ENCODE results near the gene SFRP2. TPM values are rescaled to one million over a fixed set of nuclear protein-coding genes. Genes with fewer than 3 reads are reported as not detected.

The SFRP2 gene
- total and polyA plus RNA-seq, 4 donors, result 0.08 to 0.09 TPM; not detected in 2

GRCh38 chr4:153781717-153782416, 7.0 kb downstream of the SFRP2 start:
- Histone ChIP-seq H3K9me3 (ENCODE audit: control insufficient read depth in 4 of 4, low read length in 3 of 4) (peaks cover 0 to 6% (median 1%) of the 10 kb centered on the region in 4 donors), H3K27ac (ENCODE audit: low read depth in 1 of 2, low read length in 2 of 2) (no peak overlapping the region), H3K27me3 (ENCODE audit: control insufficient read depth in 4 of 4, insufficient read depth in 4 of 4, low read length in 3 of 4) (peaks cover 0 to 20% (median 2%) of the 10 kb centered on the region in 4 donors), H3K4me1 (ENCODE audit: control insufficient read depth in 4 of 4, insufficient read depth in 4 of 4, low read length in 3 of 4) (no peaks in the 10 kb centered on the region), H3K4me3 (ENCODE audit: low read depth in 1 of 3, low read length in 3 of 3) (no peak overlapping the region), H3K9ac (ENCODE audit: low read depth in 1 of 2, low read length in 2 of 2) (no peak overlapping the region), H3K36me3 (ENCODE audit: control insufficient read depth in 4 of 4, insufficient read depth in 3 of 4, low read depth in 1 of 4, low read length in 3 of 4) (no peaks in the 10 kb centered on the region)
- WGBS, result 38% methylated on average over 6 of the region's 6 CpGs
- no peak for TF ChIP-seq RAD21 (IDR thresholded peaks at IDR 0.05)
- no peak for TF ChIP-seq TAF1 (conservative IDR thresholded peaks at IDR 0.05)
- TF ChIP-seq SP1 (IDR thresholded peaks at IDR 0.05), result no peak
- no peak for TF ChIP-seq HNF4G (IDR thresholded peaks at IDR 0.05)
- no peak for TF ChIP-seq MAX (IDR thresholded peaks at IDR 0.05)
- no peak for TF ChIP-seq RXRA (IDR thresholded peaks at IDR 0.05)
- TF ChIP-seq HNF4A (conservative IDR thresholded peaks at IDR 0.05), result no peak
- TF ChIP-seq REST (IDR thresholded peaks at IDR 0.05), result no peak
- TF ChIP-seq YY1 (IDR thresholded peaks at IDR 0.05), result no peak
- TF ChIP-seq JUND (IDR thresholded peaks at IDR 0.05), result no peak
- TF ChIP-seq ZBTB33 (IDR thresholded peaks at IDR 0.05), result no peak
- TF ChIP-seq GABPA (IDR thresholded peaks at IDR 0.05 in 1 of 2, conservative IDR thresholded peaks at IDR 0.05 in 1 of 2), result no peak
- no peak for DNase-seq (ENCODE audit: low spot score)

GRCh38 chr4:153781280-153781679, 7.6 kb downstream of the SFRP2 start:
- no peak overlapping the region for H3K4me3 ChIP-seq (ENCODE audit: low read depth in 1 of 3, low read length in 3 of 3)
- 86% methylated on average over 17 of the region's 17 CpGs for WGBS
- no peaks in the 10 kb centered on the region for H3K4me1 ChIP-seq (ENCODE audit: control insufficient read depth in 4 of 4, insufficient read depth in 4 of 4, low read length in 3 of 4)
- no peak for TF ChIP-seq TAF1 (conservative IDR thresholded peaks at IDR 0.05)
- TF ChIP-seq NR2F2 (IDR thresholded peaks at IDR 0.05), result no peak
- DNase-seq (ENCODE audit: low spot score), result no peak
- no peak overlapping the region for H3K9ac ChIP-seq (ENCODE audit: low read depth in 1 of 2, low read length in 2 of 2)
- no peaks in the 10 kb centered on the region for H3K36me3 ChIP-seq (ENCODE audit: control insufficient read depth in 4 of 4, insufficient read depth in 3 of 4, low read depth in 1 of 4, low read length in 3 of 4)
- H3K27ac ChIP-seq (ENCODE audit: low read depth in 1 of 2, low read length in 2 of 2), result no peak overlapping the region
- peaks cover 0 to 20% (median under 1%) of the 10 kb centered on the region in 4 donors for H3K27me3 ChIP-seq (ENCODE audit: control insufficient read depth in 4 of 4, insufficient read depth in 4 of 4, low read length in 3 of 4)
- peaks cover 0 to 6% (median 1%) of the 10 kb centered on the region in 4 donors for H3K9me3 ChIP-seq (ENCODE audit: control insufficient read depth in 4 of 4, low read length in 3 of 4)
